CD4-positive, alpha-beta T cell treated with Interleukin-1 beta for 1 hour (primary cell): ENCODE data around the gene MATN4.

Source experiments
- DNase-seq, 2 donors: peaks; one replicate each; pipeline ENCODE4 v3.0.0-alpha.2; 2020 to 2022

Gene MATN4

GRCh38 chr20:45246109-45246508, 62.0 kb downstream of the MATN4 start:
- no peak for DNase-seq
